HG03139 (cell line): Measurements from ENCODE around the gene ULK4.
"Not testable (repeated sequence)": the region's sequence is repeated elsewhere in the genome, so short reads cannot be mapped to it uniquely, and the experiment has no call there.

Experiments used
- ATAC-seq: cut with Tn5 transposase; IDR thresholded peaks from one replicate; pipeline ENCODE4 v1.9.1; 2021; ENCODE audit not compliant: unreplicated experiment

ULK4 gene

GRCh38 chr3:41323467-41324155 lies 638.3 kb downstream of the ULK4 start:
- no peak for ATAC-seq

- ATAC-seq = no peak
These were observed 640.3 kb downstream of the ULK4 start for GRCh38 chr3:41321642-41321980.

- ATAC-seq = no peak
These were observed 640.8 kb downstream of the ULK4 start for GRCh38 chr3:41320953-41321641.

GRCh38 chr3:41318520-41318919 lies 643.4 kb downstream of the ULK4 start:
- ATAC-seq = no peak

GRCh38 chr3:41317718-41318117 lies 644.2 kb downstream of the ULK4 start:
- ATAC-seq = no peak

- ATAC-seq = no peak
These were observed 644.6 kb downstream of the ULK4 start for GRCh38 chr3:41317298-41317697.

- ATAC-seq = no peak
These were observed 646.8 kb downstream of the ULK4 start for GRCh38 chr3:41315126-41315525.

GRCh38 chr3:41308119-41308518 lies 653.8 kb downstream of the ULK4 start:
- no peak for ATAC-seq

- ATAC-seq = no peak
These were observed 654.8 kb downstream of the ULK4 start for GRCh38 chr3:41307065-41307464.

GRCh38 chr3:41304593-41304992 lies 657.3 kb downstream of the ULK4 start:
- ATAC-seq = no peak

- no peak for ATAC-seq
These were observed 659.6 kb downstream of the ULK4 start for GRCh38 chr3:41302295-41302694.

- ATAC-seq = no peak
These were observed 660.4 kb downstream of the ULK4 start for GRCh38 chr3:41301548-41301947.

- no peak for ATAC-seq
These were observed 662.9 kb downstream of the ULK4 start for GRCh38 chr3:41299036-41299435.

GRCh38 chr3:41297750-41298149 lies 664.2 kb downstream of the ULK4 start:
- no peak for ATAC-seq

GRCh38 chr3:41296556-41296955 lies 665.3 kb downstream of the ULK4 start:
- no peak for ATAC-seq

- no peak for ATAC-seq
These were observed 666.2 kb downstream of the ULK4 start for GRCh38 chr3:41295740-41296139.

GRCh38 chr3:41293169-41293681 lies 668.7 kb downstream of the ULK4 start:
- no peak for ATAC-seq

- no peak for ATAC-seq
These were observed 671.2 kb downstream of the ULK4 start for GRCh38 chr3:41290736-41291135.

GRCh38 chr3:41290306-41290705 lies 671.6 kb downstream of the ULK4 start:
- ATAC-seq = no peak

GRCh38 chr3:41288785-41289184 lies 673.1 kb downstream of the ULK4 start:
- ATAC-seq = no peak

GRCh38 chr3:41286305-41286704 lies 675.6 kb downstream of the ULK4 start:
- ATAC-seq = no peak

- not testable (repeated sequence) for ATAC-seq
These were observed 677.0 kb downstream of the ULK4 start for GRCh38 chr3:41284934-41285333.
